Suppressor macrophage treated with lipopolysaccharide for 1 hour (primary cell): Measurements from ENCODE around the gene LUZP2.

ENCODE experiments used
- DNase-seq, 3 donors: peaks; one replicate each; pipeline ENCODE4 v3.0.0-alpha.2; 2020 to 2022

Gene LUZP2

DNA sequence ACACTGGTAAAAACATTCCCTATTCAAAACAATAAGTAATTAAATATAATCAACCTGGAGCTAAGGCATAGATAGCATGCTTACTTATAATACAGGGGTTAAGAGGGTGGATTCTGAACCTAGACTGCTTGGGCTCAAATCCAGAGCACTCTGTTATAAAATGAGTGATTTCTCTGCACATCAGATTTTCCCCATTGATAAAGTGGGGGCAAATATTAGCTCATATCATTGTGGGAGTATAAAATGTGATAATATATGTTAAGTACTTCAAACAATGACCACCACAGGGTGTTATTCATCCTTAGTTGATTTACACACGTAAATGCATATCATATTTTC lies 139.4 kb downstream of the LUZP2 start:
- no peak for DNase-seq

DNA sequence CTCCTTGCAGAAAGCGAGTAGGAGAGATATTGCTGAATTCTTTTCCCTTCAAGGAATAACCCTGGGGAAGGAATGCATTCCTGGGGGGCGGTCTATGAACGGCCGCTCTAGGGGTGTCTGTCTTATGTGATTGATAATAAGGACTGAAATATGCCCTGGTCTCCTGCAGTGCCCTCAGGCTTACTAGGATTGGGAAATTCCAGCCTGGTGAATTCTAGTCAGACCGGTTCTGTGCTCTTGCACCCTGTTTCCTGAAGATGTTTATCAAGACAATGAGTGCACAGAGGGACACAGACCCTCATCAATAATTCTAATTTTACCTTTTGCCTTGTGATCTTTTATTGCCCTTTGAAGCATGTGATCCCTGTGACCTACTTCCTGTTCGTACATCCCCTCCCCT lies 140.7 kb downstream of the LUZP2 start:
- no peak for DNase-seq

DNA sequence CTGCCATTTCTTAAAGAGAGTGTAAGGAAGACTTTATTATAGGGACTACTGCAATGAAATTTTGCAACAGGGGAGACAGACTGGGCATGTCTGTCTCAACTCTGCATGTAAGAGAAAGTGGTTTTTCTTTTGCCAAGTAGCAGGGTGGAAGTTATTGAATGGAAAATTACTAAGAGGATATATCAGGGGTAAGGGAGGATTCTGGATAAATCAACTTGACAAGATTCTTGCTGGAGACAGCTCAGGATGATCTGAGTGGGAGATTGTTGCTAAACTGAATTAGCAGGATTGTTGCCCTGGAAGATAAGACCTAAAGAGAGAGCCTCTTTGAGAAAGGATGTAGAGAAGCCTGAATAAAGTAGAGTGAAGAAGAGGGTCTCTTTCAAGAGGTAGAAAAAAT lies 145.8 kb downstream of the LUZP2 start:
- DNase-seq = no peak

DNA sequence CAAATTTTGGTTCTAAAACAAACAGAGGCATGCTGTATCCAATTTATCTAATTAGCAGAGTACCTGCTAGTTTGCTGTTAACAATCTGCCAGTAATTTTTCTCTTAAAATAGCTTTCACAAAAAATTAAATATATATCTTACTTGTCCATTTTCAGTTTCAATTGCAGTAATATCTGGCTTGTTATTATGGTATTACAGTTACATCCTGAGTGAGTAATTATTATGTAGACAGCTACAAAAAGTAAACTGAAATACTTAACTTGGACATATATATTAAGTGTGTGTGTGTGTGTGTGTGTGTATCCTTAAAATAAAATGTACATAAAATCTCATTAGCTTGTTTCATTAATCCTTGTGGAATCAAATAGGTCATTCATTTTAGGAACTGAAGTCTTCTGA lies 148.7 kb downstream of the LUZP2 start:
- no peak for DNase-seq

DNA sequence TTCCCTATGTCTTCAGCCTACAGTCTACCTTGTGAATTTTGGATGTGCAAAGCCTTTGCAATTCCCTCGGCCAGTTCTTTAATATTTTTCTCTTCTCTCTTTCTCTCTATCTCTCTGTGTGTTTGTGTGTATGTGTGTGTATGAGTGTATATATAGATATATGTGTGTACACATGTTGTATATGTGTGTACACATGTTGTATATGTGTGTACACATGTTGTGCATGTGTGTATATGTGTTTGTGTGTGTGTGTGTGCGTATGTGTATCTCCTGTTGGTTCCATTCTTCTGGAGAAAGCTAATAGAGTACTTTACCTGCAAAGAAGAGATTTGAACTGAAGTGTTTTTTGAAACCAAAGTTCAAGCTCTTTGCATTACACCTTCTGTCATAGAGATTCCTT lies 155.0 kb downstream of the LUZP2 start:
- no peak for DNase-seq

DNA sequence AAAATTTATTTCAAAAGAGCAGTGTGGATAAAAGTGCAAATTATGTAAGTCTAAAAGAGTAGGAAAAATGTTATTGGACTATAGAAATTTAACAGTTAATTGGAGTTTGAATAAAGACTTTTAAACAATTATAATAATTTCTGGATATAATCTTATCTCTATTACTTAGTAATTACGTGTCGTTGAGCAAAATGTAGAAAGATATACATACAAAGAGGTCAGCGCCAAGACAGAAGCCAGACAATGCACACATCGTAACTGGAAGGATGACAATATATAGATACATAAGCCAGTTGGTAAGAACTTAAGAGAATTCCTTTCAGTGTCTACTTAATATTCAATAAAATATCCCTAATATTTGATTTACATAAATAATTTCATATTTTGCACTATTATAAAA lies 157.0 kb downstream of the LUZP2 start:
- no peak for DNase-seq

DNA sequence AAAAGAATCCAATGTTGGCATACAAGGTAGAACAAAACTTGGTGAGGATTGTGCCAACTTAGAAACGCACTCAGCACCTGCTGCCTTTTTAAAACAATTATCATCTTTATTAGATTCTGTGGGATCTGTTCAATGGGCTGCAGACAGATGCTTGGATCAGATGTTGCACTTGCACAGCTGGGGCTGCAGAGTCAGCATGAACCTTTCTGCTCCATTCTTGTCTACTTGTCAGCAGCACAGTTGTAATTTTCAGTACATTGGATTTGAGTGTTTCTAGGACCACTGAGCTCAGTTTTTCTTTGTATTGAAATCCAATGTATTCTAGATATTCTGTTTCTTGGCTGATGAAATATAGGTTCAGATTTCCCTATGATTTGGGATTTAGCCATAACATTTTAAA lies 164.5 kb downstream of the LUZP2 start:
- DNase-seq = no peak

DNA sequence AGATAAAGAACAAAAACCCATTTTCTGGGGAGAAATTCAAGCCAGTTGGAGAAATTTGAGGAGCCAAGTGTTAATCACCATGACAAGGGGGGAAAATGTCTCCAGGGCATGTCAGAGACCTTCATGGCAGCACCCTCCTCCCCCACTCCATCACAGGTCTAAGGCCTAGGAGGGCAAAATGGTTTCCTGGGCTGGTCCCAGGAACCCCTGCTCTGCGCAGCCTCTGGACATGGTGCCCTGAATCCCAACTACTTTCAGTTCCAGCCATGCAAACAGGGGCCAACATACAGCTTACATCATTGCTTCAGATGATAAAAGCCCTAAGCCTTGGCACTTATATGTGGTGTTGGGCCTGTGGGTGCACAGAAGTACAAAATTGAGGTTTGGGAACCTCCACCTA lies 167.5 kb downstream of the LUZP2 start:
- no peak for DNase-seq

DNA sequence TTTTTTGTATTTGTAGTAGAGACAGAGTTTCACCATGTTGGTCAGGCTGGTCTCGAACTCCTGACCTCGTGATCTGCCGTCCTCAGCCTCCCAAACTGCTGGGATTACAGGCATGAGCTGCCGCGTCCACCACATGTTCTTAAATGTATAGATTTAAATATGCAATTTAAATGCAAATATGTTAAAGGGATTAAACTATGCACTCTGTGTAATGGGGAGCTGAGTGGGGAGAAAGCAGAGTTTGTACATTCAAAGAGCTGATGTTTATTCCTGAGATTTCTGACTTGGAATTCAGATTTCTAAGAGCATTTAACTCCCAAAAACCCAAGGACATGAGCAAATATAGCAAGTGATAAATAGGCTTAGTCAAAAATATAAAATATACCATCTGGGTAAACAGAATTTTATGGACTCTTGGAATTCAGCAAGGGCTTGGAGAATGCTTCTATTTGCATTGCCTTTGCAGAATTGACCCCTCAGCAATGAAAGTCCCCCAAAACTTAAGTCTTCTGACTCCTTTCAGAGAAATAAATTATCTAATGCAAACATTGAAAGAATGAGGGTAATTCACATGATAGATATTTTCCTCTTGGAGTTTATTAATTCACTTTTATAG lies 170.6 kb downstream of the LUZP2 start:
- DNase-seq = no peak

DNA sequence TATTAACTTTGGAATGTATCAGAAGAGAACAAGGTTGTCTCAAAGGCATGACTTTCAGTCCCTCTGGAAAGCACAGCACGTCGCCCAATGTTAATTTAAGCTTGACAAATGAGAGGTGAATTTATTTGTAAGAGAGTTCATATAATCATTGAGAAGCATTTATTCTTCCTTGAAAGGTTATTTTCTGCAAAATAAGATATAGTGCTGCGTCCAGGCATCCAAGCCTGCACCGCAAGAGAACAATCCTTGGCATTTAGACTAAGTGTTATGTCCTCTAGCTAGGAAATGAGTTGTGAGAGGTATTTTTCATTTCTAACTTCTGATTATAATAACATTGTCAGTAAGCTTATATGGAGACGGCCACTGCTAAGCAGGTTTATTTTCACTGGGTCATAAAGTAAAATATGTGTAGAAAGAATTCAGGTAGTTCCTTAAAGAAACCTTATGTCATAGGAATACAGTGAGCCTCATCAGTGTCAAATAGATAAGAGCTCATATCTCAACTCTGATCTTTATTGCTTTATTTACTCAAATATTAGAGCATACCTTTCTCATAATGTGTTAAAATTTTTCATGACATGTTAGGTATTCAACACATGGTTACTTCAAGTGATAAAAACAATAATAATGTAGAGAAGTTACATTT lies 182.0 kb downstream of the LUZP2 start:
- DNase-seq = no peak

DNA sequence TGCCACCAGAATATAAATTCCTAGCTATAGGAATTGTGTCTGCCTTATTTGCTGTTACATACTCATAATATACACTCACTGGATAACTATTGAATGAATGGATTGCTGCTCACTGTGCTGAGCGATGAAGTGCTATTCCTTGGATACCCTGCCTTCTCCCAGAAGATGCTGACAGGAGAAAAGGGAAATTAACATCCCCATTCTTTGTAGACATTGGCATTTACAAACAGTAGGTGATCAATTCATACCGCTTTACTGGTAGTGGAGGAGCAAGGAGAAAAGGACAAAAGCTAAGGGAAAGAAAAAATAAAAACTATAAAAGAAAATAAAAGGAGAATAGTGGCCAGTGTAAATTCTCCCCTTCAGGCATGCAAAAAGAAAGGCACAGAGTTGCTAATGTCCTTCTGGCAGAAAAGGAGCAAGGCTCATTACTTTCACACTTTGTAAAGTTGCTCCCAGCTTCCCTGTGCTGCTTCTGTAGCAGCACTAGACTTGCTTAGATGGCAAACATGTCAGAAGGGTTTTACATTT lies 183.0 kb downstream of the LUZP2 start:
- no peak for DNase-seq

DNA sequence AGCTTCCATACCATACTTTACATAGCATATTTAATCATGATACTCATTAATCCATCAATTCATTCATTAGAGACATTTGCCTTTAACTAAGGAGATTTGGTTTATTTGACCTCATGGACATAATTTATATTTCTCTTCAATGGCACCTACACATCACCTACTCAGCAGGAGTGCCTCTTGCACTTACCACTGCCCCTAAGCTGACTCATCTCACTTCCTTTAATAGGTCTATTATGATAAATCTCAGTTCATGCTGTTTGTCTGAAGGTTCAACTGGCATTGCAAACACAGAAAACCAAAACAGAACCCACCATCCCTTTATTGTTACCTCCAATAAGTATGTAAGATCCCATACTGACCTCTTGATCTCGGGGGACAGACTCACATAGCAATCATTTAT lies 186.7 kb downstream of the LUZP2 start:
- no peak for DNase-seq

DNA sequence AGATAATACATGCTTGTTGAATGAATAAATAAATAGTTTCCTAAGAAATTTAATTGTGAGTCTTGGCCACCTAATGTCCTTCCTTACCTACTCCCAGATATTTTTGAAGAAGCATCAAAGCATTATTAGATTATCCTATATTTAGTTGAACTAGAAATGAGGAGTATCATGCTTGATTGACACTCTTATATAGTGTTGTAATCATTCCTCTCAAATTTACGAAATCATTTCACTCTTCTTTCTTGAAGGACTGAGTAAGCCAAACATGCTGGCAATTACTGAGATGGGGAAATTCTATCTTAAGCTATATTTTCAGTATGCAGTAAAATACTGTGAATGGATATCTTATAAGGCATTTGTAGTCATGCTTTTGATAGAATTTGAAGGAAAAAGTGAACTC lies 189.0 kb downstream of the LUZP2 start:
- DNase-seq = no peak

DNA sequence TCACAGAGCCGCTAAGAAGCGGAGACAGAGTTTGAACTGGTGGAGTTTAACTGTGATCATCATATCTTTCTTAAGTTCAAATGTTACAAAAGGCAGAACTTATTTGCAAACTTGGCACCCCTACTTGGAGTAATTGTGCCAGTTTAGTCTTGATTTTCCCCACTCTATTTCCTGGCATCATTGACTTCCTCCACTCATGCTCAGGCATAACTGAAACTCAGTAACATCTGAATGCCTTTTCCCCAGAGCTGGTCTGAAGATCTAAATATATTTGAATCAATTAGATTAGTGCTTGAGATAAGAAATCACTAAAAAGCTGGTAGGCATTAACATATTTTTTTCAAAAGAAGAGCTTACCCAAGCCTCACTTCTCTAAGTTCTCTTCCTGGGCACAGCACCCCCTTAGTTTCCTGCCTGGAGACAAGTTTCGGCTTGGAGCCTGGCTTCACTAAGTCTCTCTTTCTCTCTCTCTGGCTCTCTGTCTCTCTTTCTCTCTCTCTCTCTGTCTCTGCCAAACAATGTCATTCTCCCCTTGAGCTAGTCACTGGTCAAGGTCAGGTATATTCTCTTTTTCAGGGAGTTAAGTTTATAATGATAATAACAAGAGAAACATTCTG lies 190.8 kb downstream of the LUZP2 start:
- DNase-seq = no peak

DNA sequence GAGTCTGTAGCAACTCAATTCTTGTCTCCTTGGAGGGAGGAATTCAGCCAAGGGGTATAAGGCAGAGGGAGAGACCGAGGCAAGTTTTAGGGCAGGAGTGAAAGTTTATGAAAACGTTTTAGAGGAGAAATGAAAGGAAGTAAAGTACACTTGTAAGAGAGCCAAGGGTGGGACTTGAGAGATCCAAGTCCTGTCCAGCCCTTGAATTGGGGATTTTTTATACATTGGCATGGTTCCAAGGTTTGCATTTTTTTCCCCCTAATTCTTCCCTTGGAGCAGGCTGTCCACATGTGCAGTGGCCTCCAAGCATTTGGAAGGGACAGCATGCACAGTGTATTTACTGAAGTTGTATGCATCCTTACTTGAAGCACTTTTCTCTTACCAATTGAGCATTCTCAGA lies 192.1 kb downstream of the LUZP2 start:
- no peak for DNase-seq

DNA sequence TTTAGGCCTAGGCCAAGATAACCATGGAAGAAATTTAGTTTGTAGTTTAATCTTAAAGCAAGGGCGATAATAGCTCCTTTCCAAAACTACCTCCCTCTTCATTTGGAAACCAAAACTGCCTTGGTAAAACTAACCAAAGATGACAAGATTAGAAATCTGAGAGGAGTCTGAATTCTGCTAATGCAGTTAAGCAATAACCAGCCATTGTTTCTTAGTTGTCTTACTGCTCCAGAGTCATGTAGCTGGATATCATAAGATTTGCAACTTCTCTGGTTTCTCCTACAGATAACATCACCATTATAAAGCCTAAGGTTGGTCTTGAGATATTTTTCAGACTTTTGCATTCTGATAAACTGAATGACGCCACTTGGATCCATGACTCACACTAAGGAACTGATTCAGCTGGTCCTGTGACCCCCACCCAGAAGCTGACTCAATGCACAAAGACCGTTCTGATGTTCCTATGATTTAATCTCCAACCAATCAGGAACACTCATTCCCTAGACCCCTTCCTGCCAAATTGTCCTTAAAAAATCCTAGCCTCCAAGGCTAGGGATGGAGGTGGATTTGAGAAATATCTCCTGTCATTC lies 200.8 kb downstream of the LUZP2 start:
- DNase-seq = no peak

DNA sequence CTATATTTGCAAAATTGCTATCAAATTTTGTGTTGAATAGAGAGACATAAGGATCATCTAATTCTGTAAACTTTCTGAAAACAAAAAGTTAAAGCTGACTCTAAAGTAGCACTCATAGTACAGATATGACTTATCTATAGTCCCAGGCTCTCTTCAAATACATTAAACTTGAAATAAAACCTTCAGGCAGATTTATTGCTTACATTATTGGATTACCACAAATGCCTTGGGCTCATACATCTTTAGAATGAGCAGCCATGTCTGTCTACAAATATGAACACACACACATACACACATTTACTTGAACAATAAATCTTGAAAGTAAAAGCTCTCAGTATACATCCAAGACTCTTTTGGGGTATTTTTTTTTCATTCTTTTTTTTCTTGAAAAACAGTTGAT lies 207.9 kb downstream of the LUZP2 start:
- DNase-seq = no peak

DNA sequence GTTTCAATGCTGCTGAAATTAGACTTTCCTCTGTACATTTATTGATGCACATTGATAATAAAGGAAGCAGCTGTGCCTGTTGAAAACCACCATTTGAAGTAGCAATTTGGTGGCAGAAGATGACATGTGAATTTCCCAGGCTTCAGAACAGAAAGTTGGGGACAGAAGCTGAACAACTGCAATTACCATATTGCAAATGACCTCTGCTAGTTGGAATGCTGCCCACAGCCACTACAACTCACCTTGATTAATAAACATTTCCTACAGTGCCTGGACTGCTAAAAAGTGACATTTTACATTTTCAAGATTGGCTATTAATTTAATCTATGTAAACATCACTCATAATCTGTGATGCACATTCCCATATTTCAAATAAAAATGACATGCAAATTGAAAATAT lies 208.6 kb downstream of the LUZP2 start:
- no peak for DNase-seq

DNA sequence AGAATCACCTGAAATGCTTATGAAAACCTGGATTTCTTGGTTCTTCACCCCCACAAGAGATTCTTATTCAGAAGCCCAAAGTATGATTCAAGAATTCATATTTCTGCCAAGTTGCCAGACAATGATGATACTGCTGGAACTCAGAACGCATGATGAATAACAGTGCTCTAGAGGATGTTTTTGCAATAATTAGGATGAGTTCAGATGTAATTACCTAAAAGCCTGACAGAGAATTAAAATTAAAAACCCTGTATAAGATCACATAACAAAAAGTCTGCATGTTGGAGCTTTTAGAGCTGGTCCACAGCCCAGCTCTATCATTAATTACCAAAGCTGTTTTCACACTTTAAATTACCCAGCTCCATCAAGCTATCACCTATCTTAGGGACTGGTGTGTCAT lies 211.8 kb downstream of the LUZP2 start:
- DNase-seq = no peak

DNA sequence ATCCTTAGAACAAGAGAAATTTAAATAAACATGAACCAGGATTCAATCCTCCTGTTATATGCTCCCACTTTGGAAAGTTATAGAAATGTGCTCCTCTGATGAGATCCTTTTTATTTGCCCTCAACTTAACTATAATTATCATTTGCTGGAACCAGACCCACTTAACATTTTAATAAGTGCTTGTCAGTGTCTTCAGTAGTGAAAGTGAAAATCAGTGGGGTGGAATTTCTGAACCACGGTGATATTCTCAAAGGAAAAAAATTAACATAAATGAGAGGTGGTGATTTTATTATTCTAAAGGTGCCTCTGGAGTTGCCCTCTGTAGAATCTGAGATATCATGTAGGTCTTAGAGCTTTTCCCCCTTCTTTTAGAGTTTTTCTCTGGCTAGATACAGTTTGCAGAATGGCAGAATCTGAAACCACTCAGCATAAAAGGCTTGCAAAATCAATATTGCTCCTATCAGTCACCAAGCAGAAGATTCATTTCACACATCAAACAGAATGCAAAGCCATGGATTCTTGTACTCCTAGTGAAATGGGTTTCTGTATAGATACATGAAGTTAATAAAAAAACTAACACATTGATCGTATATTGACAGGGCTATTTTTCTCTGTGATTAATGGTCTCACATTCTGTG lies 213.2 kb downstream of the LUZP2 start:
- no peak for DNase-seq

DNA sequence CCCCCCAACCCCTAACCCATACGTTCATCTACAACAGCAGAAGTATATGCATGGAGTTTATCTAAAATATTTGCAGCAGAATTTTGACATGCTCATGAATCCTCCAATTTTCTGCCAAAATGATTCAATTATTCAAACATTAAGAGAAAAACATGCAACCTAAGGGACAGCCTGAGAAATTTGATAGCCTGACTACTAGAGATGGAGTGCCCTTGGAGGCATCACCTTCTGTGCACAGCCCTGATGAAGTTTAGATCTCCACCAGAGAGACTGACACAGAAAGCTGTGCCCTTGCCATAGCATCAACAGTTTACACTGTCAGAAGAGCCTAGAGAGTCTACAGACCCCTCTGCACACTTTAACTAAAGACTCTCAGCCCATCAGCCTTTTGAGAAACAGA lies 217.7 kb downstream of the LUZP2 start:
- DNase-seq = no peak

DNA sequence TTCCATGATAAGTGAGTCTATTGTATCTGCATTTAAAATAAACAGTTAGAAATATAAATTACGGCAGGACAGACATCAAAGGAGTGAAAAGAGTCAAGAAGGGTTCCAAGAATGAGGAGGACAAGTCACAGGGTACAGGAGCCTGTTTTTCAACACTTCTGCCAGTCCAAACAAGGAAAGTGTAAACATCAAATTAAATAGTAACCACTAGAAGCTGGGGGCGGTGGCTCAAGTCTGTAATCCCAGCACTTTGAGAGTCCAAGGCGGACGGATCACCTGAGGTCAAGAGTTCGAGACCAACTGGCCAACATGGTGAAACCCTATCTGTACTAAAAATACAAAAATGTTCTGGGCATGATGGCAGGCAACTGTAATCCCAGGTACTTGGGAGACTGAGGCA lies 219.6 kb downstream of the LUZP2 start:
- no peak for DNase-seq

DNA sequence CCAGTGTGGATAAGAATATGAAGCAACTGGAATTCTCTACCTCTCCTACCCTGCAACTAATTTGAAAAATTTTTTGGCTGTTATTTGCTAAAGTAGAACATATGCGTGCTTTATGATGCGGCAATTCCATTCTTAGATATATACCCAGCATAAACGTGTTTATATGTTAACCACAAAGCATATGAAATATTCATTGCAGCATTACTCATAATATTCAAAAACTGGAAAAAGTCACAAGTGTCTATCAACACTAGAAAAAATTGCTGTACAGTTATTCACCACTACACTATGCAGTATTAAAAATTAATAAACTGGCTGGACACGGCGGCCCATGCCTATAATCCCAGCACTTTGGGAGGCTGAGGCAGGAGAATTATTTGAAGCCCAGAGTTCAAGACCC lies 226.4 kb downstream of the LUZP2 start:
- no peak for DNase-seq

DNA sequence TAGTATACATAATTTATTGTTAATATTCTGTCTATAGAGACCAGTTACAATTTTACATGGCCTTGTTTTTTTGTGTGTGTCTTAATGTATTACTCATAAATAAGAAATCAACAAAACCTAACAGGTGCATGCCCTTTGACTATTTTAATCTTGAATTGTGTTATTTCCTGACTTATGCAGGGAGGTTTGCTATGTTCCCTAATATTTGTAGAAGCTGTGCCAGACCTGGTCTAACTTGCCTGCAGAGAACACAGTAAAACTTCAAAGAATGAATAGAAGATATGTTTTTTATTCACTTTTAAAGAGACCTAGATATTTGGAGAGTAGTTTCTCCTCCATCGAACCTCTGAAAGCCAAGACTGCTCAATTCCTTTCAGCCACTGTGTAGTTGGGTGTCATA lies 234.7 kb downstream of the LUZP2 start:
- no peak for DNase-seq
